Activated CD4-positive, alpha-beta T cell treated with anti-CD3 and anti-CD28 coated beads, Interleukin-2, amount 50 U/mL, for 48 hours (primary cell): ENCODE data around the gene ITGA11.

ENCODE experiments used
- DNase-seq, 2 experiments: peaks; one replicate each; pipeline ENCODE4 v3.0.0-alpha.2; 2020

The ITGA11 gene, protein sequence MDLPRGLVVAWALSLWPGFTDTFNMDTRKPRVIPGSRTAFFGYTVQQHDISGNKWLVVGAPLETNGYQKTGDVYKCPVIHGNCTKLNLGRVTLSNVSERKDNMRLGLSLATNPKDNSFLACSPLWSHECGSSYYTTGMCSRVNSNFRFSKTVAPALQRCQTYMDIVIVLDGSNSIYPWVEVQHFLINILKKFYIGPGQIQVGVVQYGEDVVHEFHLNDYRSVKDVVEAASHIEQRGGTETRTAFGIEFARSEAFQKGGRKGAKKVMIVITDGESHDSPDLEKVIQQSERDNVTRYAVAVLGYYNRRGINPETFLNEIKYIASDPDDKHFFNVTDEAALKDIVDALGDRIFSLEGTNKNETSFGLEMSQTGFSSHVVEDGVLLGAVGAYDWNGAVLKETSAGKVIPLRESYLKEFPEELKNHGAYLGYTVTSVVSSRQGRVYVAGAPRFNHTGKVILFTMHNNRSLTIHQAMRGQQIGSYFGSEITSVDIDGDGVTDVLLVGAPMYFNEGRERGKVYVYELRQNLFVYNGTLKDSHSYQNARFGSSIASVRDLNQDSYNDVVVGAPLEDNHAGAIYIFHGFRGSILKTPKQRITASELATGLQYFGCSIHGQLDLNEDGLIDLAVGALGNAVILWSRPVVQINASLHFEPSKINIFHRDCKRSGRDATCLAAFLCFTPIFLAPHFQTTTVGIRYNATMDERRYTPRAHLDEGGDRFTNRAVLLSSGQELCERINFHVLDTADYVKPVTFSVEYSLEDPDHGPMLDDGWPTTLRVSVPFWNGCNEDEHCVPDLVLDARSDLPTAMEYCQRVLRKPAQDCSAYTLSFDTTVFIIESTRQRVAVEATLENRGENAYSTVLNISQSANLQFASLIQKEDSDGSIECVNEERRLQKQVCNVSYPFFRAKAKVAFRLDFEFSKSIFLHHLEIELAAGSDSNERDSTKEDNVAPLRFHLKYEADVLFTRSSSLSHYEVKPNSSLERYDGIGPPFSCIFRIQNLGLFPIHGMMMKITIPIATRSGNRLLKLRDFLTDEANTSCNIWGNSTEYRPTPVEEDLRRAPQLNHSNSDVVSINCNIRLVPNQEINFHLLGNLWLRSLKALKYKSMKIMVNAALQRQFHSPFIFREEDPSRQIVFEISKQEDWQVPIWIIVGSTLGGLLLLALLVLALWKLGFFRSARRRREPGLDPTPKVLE

DNA sequence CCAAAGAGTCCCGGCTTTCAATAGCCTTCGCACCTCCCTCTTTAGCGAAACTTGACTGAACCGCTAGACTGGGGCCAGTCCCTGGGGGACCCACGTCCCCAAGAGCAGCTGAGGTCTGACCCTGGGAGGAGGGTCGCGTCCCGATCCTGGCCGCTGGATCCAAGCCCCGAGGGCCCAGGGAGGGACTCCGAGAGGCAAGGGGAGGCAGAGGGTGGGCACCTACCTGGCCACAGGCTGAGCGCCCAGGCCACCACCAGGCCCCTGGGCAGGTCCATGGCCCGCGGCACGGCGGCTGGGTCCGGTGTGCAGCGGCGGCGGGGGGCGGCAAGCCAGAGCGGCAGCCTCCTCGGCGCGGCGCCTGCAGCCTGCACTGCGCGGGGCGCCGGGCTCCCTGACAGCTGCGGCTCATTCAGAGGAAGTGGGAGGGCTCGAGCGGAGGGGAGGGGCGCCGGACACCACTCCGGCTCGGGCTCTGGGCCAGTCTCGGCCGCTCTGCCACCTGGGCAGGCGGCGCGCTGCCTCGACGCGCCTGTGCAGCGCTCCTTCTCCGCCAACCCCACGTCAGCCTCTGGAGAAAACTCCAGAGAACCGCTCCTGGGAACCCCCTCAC lies at the start of gene ITGA11:
TSS of gene ITGA11 (minus strand) at position 372 of the 610 bp plus-strand sequence. CDS start at position 275, 97 bp downstream.
- no peak for DNase-seq

DNA sequence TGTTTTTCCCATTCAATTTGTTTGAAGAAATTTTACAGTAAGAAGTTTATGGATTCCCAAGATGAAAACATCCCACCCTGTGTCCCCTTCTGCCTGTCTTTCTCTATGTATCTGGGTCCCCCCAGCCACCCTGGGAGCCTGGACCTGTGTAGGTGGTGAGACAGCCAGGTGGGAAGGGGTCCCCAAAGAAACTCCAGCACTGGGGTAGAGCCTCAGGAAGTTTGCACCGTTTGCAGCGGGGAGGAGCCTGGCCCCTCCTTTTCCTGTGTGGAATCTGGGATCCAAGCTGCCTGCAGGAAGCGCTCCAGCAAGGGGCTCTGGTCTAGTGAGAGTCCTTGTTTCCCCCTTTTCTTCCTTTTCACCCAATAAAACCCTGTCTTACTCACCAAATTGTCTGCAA lies 49.4 kb upstream of the ITGA11 start:
- DNase-seq, result no peak

DNA sequence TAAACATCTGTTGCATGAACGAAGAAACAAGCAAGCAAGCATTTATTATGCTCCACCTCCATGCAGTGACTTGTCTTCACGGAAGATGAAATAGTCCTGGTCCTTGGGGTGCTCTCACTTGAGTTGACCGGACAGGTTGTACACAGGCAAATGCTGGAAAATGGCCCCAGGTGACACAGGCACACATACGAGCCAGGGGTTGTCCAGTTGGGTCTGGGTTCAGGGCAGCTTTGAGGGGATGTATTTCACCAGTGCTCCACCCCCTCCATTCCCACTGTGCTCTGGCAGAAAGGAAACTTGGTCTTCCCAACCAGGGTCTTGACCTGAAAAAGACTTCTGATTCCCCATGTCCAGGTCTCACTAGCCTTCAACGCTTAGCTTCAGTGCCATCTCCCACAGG lies 48.3 kb upstream of the ITGA11 start:
- no peak for DNase-seq

DNA sequence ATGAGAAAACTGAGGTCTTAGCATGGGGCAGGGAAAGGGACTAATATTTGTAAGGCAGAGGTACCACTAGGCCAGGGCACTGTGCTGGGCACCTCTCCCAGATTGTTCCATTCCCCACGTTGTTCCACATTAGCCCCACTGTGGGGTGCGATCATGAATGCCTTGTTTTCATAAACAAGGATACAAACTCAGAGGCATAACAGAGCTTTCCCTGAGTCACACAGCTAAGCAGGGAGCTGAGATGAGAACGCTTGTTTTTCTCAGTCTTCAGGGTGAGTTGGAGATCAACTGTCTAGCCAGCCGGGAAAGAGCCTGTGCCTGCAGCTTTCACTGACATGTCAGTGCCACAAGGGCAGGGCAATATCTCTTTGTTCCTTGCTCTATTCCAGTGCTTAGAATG lies 47.9 kb upstream of the ITGA11 start:
- DNase-seq, result no peak

DNA sequence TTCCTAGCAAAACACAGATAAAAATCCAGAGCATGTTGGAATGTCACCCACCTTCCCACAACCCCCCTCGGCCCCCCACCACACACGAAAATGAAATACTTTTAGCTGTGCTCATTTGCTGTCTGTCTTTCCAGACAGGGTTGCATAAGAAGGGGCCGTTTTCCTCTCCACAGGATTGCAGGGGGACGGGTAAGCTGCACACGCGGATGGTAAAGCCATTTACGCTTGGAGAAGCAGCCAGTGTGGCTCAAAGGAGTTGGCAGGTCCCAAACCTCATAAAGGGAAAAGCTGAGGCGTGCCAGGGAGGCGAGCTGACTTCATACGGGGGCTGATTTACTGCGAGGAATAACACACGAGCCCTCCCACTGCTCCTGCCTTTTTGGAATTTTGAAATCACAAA lies 47.4 kb upstream of the ITGA11 start:
- DNase-seq, result no peak

DNA sequence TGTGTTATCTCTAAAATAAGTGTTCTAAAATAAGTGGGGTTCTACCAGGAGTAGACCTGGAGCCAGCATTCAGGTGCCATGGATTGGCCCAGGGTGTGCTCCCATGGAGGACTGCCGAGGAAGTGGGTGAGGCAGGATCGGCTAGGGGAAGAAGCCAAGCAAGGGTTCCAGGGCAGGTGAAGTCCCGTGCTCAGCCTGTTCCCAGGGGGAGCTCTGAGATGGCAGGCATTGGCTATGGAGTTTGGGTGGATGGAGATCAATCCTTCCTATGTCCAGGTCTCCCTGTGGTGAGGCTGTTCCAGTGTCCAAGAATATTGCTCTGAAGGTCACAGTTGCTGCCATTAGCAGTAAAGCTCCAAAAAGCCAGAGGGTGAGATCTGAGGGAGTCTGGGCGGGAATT lies 46.9 kb upstream of the ITGA11 start:
- no peak for DNase-seq

DNA sequence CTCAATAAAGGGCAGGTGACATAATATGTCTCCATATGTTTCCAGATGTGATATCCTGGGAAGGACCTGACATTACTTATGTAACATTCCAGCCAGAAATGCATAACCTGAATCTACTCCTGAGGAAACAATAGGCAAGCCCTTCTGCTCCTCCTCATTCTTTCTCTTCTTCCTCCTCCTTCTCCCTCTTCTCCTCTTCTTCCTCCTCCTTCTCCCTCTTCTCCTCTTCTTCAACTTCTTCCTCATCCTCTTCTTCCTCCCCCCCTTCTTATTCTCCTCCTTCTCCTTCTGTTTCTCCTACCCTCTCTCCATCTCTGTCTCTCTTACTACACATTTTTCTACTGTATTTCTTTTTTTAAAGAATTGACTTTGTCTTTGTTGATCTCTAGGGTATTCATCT lies 43.5 kb upstream of the ITGA11 start:
- DNase-seq, result no peak

DNA sequence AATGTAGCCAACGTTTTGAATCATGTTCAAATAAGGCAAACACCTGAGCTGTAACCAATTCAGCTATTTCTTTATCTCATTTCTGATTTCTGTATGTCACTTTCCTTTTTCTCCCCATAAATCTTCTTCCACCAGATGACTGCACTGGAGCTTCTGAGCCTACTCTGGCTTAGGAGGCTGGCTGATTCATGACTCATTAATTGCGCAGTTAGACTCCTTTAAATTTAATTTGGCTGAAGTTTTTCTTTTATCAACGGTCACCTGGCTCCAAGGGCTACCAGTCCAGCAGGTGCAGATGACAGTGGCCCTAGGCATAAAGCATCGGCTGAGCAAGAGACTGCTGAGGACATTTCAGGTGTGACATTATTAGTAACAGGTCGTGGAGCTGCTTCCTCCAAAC lies 39.6 kb upstream of the ITGA11 start:
- DNase-seq, result no peak

DNA sequence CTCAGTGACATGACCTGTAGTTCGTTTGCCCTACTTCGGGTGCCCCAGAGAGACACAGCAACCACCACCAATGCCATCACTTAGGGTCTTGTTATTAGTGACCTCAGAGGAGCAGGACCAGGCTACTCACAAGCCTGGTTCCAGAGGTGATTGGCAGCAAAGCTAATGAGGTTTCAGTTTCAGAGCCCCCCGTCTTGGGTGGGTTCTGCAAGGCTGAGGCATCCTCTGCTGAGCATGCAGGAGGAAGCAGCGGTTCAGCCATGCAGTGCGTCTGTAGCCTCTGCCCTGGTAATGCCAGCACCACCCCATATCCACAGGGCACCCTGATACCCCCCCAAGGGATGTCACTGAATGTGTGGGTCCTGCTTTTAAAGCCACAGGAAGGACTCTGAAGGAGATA lies 39.0 kb upstream of the ITGA11 start:
- no peak for DNase-seq

DNA sequence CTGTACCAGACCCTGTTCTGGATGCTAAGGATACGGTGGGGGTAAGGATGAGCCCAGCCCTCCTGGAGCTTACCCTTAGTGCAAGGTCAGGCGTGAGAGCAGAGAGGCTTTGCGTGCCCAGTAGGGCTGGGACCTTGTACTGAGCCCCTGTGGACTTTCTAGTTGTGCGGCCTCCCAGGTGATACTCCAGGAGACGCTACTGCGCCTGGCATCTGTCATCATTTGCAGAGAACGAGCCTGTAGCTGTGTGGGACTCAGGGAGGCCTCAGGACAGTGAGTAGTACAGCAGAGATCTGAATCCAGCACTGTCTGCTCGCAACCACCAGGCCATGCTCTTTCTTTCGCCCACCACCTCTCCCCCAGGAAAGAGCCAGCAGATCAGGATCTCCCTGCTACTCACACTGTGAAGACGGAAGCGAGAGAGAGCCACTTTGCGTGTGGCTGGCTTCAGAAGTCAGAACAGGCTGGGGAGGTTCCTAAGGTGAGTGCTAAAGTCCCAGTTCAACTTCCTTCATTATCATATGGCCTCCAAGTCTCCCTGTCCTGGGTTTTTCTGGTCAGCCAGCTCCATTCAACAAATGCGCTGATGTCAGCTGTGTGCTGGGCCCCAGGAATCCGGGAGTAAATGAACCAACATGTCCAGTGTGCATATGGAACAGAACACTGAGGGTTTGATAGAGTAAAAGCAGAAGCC lies 38.2 kb upstream of the ITGA11 start:
- DNase-seq, result no peak

DNA sequence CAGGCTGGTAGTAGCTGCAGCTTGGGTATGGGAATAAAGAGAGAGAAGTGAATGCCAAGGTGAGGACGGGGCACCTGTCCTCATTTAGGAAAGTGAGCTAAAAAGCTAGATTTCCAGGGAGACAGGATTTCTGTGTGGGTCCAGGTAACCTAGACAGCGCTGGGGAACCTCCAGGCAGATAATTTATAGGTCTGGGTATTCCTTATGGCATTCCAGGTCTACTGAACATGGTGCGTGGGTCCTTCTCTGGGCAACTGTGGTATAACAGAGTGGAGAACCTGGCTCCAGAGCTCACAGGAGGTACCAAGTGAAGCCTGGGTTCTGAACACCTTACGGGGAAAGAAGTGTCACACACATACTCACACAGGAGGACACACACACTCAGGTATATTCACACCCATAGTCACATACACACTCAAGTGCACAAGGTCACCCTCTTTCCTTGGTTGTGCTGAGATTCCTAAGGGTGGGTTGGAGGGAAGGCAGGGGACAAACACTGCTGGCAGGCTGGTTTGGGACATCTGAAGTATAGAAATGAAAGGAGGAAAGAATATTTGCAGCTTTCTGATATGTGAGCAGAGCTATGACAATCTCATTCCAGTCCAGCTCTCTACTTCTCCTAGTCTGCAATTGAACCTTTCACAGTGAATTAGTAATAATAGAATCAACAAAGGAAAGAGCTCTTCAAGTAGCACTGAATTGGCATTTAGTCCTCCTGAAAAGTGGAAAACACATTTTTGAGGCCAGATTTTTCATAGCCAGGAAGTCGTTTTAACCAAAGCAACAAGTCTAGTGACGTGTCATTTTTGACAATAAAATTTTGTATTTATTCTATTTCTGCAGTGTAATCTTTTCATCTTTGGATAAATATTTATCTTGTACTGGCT lies 37.4 kb upstream of the ITGA11 start:
- no peak for DNase-seq

DNA sequence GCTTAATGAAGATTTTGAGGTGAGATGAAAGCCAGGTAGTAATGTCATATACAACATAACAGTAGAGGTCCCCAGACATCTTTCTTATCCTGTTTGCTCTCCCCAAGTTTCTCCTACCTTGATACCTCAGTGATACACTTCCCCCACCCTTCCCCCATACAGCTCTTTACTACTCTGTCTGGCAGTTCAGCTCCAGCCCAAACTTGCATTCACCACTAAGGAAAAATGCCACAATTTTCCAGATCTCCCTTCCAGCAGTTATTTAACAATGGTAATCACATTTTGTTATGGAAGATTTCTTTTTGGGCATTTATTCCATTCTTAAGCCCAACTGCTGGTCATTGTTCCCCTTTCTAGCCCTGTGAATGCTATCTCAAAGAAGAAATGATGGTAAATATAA lies 34.9 kb upstream of the ITGA11 start:
- DNase-seq, result no peak

DNA sequence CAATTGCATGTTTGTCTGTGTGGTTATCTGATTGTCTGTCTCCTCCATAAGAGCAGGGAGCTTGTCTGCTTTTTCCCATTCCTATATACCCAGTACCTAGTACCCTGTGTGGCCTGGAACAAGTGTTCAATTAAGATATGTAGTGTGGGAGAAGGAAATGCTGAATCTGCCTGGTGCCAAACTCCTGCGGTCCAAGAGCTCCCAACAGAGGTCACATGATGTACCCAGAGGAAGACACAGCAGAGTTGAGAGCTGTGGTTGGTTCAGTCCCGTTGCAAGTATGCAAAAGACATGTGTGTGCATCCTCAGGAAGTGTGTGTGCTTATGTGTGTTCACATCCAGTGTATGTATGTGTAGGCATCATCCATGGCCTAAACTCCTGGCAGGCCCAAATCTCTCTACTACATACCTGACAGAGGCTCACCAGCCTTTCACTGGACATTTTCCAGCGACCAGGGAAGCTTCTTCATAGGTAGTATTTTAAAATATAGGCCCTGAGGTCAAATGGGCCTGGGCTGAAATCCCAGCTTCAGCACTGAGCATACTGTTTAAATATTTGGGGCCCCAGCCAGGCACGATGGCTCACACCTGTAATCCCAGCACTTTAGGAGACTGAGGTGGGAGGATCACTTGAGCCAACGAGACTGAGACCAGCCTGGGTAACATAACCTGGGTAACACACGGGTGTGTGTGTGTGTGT lies 34.0 kb upstream of the ITGA11 start:
- no peak for DNase-seq

DNA sequence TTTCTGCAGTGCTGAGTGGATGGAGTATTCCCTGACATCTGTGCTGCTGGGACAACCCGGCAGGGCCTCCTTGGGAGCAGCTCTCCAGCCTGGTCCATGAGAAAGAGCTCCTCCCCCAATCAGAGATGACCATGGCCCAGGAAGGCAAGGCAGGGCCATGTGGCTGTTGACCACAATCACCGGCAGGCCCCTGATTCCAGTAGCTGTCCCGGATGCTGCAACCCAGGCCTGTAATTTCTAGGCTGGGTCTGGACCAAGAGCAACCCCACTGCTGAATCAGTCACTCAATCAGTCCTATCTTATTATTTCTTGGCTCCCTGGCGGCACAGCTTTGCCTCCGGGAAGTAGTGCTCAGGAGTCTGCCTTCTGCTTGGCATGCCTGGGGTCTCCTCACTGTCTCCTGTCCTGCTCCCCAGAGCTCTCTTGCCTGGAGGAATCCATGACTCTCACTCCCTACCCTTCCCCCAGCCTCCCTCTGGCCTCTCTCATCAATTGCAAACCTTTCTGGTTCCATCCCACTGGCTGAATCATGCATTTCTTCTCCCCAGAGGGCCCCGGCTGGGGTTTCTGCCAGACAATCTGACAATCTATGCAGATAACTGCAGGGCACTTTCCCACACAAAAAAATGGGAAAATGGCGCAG lies 32.6 kb upstream of the ITGA11 start:
- DNase-seq, result no peak

DNA sequence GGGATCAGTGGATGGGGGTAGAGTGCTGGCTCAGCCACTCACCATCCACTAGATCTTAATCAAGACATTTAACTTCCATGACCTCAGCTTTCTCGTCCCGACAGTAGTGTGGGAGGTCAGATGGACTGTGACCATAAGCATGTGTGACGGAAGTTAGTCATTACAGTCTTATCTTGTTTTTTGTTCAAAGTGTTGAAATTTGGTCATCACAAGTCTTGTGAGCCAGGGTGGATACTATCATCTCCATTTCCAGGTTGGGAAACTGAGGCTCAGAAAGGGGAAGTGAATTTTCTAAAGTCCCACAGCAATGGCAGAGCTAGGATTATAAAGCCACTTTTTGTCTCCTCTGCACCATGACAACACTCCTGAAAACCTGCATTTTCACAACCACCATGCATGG lies 32.0 kb upstream of the ITGA11 start:
- no peak for DNase-seq

DNA sequence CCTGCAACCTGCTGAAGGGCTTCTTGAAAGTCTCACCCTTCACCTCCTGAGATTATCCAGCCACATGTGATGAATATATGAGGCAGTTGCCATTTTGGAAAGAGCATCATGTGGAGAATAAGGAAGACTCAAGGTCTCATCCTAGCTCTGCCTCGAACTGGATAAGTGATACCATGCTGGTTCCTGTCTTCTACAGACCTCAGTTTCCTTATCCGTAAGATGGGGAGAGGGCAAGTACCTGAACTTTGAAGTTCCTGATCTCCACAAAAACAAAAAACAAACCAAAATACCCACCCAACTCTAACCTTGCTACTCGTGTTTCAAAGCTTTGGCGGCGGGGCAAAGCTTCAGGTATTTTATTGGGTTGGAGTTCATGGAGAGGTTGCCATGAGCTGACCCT lies 31.5 kb upstream of the ITGA11 start:
- no peak for DNase-seq

DNA sequence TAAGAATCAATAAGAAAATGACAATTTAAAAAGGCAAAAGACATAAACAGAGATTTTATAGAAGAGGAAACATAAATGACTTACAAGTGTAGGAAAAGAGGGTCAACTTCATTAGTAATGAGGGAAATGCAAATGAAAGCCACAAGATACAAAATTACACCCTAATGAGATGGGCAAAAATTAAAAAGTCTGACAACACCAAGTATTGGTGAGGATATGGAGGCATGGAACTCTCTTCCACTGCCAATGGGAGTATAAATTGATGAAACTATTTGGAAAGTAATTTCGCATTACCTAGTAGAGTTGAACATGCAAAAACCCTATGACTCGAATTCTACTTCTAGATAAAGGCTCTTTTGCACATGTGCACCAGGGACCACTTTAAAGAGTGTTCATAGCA lies 28.2 kb upstream of the ITGA11 start:
- no peak for DNase-seq

DNA sequence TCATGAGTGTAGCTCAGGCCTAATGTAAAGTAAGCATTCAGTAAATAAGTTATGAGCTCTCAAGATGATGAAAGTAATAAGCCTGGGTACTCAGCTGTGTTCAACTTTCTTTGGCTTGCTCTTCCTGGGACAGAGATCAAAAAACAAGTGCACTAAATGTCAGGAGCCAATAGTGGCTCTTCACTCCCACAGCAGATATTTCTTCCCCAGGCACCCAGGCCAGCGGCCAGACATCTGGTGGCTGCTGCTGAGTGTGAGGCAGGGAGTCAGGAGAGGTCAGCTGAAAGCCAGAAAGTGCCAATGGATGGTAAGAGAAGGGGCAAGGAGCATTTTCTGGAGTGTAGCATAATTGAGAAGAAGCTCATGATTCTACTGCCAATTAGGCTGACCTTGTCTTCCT lies 18.2 kb upstream of the ITGA11 start:
- DNase-seq, result no peak

DNA sequence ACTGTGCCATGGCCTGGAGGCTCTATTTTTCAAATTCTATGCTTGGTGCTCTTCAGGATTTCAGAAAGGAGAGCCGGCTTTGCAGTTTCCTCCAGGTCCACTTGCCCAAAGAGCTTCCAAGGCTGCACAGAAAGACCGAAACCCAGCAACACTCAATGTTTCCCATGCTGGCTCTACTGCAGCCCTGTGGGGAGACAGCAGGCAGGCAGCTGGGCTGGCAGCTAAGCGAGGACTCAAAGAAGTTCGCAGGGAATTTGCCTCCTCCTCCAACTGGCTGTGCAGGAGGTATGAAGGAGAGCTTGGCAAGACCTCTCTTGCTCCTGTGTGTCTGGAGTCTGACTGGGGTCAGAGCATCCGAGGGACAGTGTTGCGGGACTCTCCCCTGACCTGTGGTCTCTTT lies 17.4 kb upstream of the ITGA11 start:
- no peak for DNase-seq
